ENCODE data around the gene ATE1. TPM values are rescaled to one million over a fixed set of nuclear protein-coding genes. Genes with fewer than 3 reads are reported as not detected.
A peak's percentile ranks its signal among the peaks of the same experiment; 100 is the strongest.

Gene ATE1
- total RNA-seq, 3 donors from 2014 or later, result 25.0 to 46.8 (median 29.5) TPM

DNA sequence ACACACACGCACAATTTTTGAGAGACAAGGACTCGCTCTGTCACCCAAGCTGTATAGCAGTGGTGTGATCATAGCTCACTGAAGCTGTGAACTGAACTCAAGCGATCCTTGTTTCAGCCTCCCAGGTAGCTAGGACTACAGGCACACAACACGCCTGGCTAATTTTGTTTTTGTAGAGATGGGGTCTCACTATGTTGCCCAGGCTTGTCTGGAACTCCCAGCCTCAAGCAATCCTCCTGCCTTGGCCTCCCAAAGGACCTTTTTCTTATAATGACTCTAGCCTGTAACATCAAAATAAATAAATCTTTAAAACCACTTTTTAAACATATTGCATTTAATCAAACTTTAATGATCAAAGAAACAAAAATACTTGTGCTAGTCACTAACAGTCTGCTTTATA is 188.7 kb downstream of the ATE1 start:
- no peaks in the 10 kb centered on the region for H3K4me1 ChIP-seq
- H3K36me3 ChIP-seq, result no peaks in the 10 kb centered on the region
- H3K27ac ChIP-seq, result no peak overlapping the region
- intact Hi-C loops (cut with DNase I; ENCODE audit: low total_unique reads), result no loop called here
- DNase-seq (ENCODE audit: low spot score in 2 of 2), result no peak
- peaks cover 0 to 3% of the 10 kb centered on the region in 2 donors for H3K27me3 ChIP-seq
- TF ChIP-seq CTCF (IDR thresholded peaks at IDR 0.05), result no peak
- no peak for TF ChIP-seq POLR2AphosphoS5 (IDR thresholded peaks at IDR 0.05)
- TF ChIP-seq POLR2A (IDR thresholded peaks at IDR 0.05), result no peak
- no peak overlapping the region for H3K4me3 ChIP-seq
- no peaks in the 10 kb centered on the region for H3K9me3 ChIP-seq

DNA sequence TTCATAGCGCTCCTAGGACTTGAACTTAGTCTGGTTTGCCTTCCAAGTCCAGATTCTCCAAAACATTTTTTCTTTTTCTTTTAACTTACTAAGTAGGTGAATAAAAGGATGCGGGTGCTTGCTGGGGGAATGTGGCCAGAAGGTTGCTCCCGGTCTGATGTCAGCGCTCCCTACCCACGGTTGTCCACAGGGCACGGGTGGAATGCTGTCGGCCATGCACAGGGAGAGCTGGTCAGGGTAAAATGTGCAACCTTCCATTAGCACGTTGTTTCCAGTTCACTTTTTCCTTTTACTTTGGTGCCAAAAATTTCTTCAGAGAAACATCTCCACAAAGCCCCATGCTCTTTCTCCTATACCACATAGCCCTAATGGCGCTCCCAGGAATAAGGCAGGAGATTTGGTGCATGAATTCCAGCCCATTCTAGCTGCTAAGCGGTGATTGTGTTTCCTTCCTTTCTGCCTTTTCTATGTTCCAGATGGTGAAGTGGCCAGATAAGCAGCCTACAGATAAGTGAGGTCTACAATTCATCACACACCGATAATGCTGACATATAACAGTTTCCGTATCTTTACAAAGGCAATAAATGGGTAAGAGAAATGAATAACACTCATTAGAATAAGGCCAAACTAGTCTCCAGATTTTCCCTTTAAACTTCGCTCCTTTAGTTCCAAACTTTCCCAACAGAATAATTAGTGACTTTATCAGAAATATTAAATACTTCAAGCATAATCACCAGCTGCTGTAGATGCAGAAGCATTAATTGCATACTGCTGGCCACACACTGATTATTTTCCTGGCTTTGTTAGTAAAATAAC is 191.3 kb downstream of the ATE1 start:
- Histone ChIP-seq H3K27ac (no peak overlapping the region), H3K9me3 (no peaks in the 10 kb centered on the region), H3K4me1 (no peaks in the 10 kb centered on the region), H3K36me3 (no peaks in the 10 kb centered on the region), H3K27me3 (peaks cover 0 to 3% of the 10 kb centered on the region in 2 donors), H3K4me3 (no peak overlapping the region)
- no peak for DNase-seq (ENCODE audit: low spot score in 2 of 2)
- TF ChIP-seq POLR2A (IDR thresholded peaks at IDR 0.05) (no peak), POLR2AphosphoS5 (IDR thresholded peaks at IDR 0.05) (no peak), CTCF (IDR thresholded peaks at IDR 0.05) (no peak)
- intact Hi-C loops (cut with DNase I; ENCODE audit: low total_unique reads), result no loop called here

DNA sequence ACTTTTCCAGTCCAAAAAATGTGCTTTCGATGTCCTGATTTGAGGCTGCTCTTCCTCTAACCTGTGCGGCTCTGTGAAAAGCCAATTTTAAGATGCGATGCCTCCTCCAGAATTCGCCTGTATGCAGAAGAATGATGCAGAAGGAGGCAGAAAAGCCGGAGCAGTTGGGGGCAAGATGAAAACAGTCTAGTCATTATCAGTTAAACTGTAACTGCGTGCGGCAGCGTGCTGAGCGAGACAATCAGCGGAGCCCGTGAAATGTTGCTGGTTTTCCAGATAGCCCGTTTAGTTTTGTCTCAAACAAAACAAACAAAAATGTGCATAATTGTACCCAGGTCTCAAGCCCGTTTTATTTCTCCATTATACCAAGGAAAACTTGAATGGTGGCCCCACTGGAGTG is 192.6 kb downstream of the ATE1 start:
- TF ChIP-seq POLR2A (IDR thresholded peaks at IDR 0.05), result no peak
- no peak for TF ChIP-seq CTCF (IDR thresholded peaks at IDR 0.05)
- TF ChIP-seq POLR2AphosphoS5 (IDR thresholded peaks at IDR 0.05), result no peak
- Histone ChIP-seq H3K4me3 (no peak overlapping the region), H3K27ac (no peak overlapping the region), H3K4me1 (no peaks in the 10 kb centered on the region), H3K27me3 (peaks cover 0 to 3% of the 10 kb centered on the region in 2 donors), H3K36me3 (no peaks in the 10 kb centered on the region), H3K9me3 (no peaks in the 10 kb centered on the region)
- intact Hi-C loops (cut with DNase I; ENCODE audit: low total_unique reads), result no loop called here
- no peak for DNase-seq (ENCODE audit: low spot score in 2 of 2)

- intact Hi-C loops (cut with DNase I; ENCODE audit: low total_unique reads), result no loop called here
- no peaks in the 10 kb centered on the region for H3K9me3 ChIP-seq
- peaks cover 0 to 3% of the 10 kb centered on the region in 2 donors for H3K27me3 ChIP-seq
- TF ChIP-seq POLR2AphosphoS5 (IDR thresholded peaks at IDR 0.05), result no peak
- TF ChIP-seq CTCF (IDR thresholded peaks at IDR 0.05), result peak; percentile 29 to 43 (median 32)
- TF ChIP-seq POLR2A (IDR thresholded peaks at IDR 0.05), result no peak
- no peak overlapping the region for H3K4me3 ChIP-seq
- H3K27ac ChIP-seq, result no peak overlapping the region
- H3K36me3 ChIP-seq, result no peaks in the 10 kb centered on the region
- DNase-seq (ENCODE audit: low spot score in 2 of 2), result no peak
- no peaks in the 10 kb centered on the region for H3K4me1 ChIP-seq
Measured at GRCh38 chr10:121734589-121735045, 193.2 kb downstream of the ATE1 start.

DNA sequence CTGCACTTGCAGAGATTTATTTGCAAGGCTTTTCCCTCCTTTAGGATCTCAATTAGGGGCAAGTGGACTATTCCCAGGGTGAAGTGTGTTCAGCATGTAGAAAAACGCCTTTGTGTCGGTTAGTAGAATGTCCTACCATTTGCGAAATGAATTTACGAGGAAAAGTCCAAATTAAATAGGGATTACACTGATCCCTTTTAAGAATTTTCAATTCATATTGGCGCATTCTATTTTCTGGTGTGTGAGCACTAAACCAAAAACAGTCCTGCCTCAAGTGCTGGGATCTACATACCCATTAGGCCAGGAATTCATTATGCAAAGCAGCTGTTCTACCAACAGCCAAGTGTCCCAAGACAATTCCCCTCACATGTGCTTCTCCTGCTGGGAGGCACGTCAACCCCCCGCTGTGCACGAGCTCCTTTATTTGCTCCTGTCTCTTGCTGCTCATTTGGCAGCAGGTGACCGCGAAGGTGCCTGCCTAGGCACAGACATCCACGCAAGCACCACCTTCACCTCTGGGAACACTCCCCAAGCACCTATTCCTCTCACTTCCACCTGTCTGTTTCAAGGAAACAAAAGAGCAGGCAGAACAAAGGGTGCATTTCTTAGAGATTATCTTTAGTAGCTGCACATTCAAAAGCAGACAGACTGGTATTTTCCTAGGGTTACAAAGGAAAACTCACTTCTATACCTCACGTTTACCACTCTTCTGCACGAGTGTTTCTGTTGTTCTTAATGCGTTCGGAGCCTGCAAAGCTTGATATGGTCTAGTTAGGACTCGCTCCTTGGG is 195.0 kb downstream of the ATE1 start:
- DNase-seq (ENCODE audit: low spot score in 2 of 2), result no peak
- Histone ChIP-seq H3K9me3 (no peaks in the 10 kb centered on the region), H3K4me1 (no peaks in the 10 kb centered on the region), H3K27ac (no peak overlapping the region), H3K27me3 (peaks cover 0 to 3% of the 10 kb centered on the region in 2 donors), H3K36me3 (no peaks in the 10 kb centered on the region), H3K4me3 (no peak overlapping the region)
- TF ChIP-seq CTCF (IDR thresholded peaks at IDR 0.05) (no peak), POLR2A (IDR thresholded peaks at IDR 0.05) (no peak), POLR2AphosphoS5 (IDR thresholded peaks at IDR 0.05) (no peak)
- intact Hi-C loops (cut with DNase I; ENCODE audit: low total_unique reads), result no loop called here

All from breast epithelium (tissue), 4 donors.